HG03520 (cell line): ENCODE data around the gene ATRN.
"Not testable (repeated sequence)": the region's sequence is repeated elsewhere in the genome, so short reads cannot be mapped to it uniquely, and the experiment has no call there.

Source experiments
- ATAC-seq: cut with Tn5 transposase; IDR thresholded peaks from one replicate; pipeline ENCODE4 v1.9.1; 2021; ENCODE audit warnings: mild to moderate bottlenecking, moderate library complexity; ENCODE audit not compliant: unreplicated experiment

Gene ATRN

GRCh38 chr20:3560578-3560977, 89.8 kb downstream of the ATRN start:
- no peak for ATAC-seq

GRCh38 chr20:3563133-3563532, 92.3 kb downstream of the ATRN start:
- ATAC-seq, result no peak

- ATAC-seq, result no peak
These were observed 92.8 kb downstream of the ATRN start for GRCh38 chr20:3563548-3564177.

GRCh38 chr20:3565851-3566250, 95.0 kb downstream of the ATRN start:
- no peak for ATAC-seq

- ATAC-seq, result no peak
These were observed 101.3 kb downstream of the ATRN start for GRCh38 chr20:3572151-3572550.

GRCh38 chr20:3576363-3576762, 105.5 kb downstream of the ATRN start:
- ATAC-seq, result no peak

GRCh38 chr20:3577366-3577765, 106.5 kb downstream of the ATRN start:
- ATAC-seq, result no peak

- ATAC-seq, result no peak
These were observed 109.6 kb downstream of the ATRN start for GRCh38 chr20:3580412-3580811.

GRCh38 chr20:3583765-3584164, 112.9 kb downstream of the ATRN start:
- ATAC-seq, result no peak

- ATAC-seq, result no peak
These were observed 115.3 kb downstream of the ATRN start for GRCh38 chr20:3586093-3586492.

GRCh38 chr20:3590164-3590563, 119.3 kb downstream of the ATRN start:
- ATAC-seq, result no peak

GRCh38 chr20:3592931-3593330, 122.1 kb downstream of the ATRN start:
- no peak for ATAC-seq

GRCh38 chr20:3595541-3595940, 124.7 kb downstream of the ATRN start:
- no peak for ATAC-seq

GRCh38 chr20:3603108-3603507, 132.3 kb downstream of the ATRN start:
- ATAC-seq, result no peak

- ATAC-seq, result not testable (repeated sequence)
These were observed 134.6 kb downstream of the ATRN start for GRCh38 chr20:3605386-3605886.

- ATAC-seq, result no peak
These were observed 135.2 kb downstream of the ATRN start for GRCh38 chr20:3606021-3606420.

GRCh38 chr20:3611901-3612300, 141.1 kb downstream of the ATRN start:
- no peak for ATAC-seq

- no peak for ATAC-seq
These were observed 142.2 kb downstream of the ATRN start for GRCh38 chr20:3612795-3613572.

- ATAC-seq, result no peak
These were observed 143.1 kb downstream of the ATRN start for GRCh38 chr20:3613821-3614440.

GRCh38 chr20:3614466-3614865, 143.6 kb downstream of the ATRN start:
- ATAC-seq, result no peak

- ATAC-seq, result not testable (repeated sequence)
These were observed 144.5 kb downstream of the ATRN start for GRCh38 chr20:3615171-3615840.
